NCI-H524 (cell line): ENCODE data around the gene SLC1A3.

Experiments
- DNase-seq, 2 experiments: peaks; one replicate each; lab custom pipeline; 2025; lab: John Stamatoyannopoulos, UW

The SLC1A3 gene

DNA sequence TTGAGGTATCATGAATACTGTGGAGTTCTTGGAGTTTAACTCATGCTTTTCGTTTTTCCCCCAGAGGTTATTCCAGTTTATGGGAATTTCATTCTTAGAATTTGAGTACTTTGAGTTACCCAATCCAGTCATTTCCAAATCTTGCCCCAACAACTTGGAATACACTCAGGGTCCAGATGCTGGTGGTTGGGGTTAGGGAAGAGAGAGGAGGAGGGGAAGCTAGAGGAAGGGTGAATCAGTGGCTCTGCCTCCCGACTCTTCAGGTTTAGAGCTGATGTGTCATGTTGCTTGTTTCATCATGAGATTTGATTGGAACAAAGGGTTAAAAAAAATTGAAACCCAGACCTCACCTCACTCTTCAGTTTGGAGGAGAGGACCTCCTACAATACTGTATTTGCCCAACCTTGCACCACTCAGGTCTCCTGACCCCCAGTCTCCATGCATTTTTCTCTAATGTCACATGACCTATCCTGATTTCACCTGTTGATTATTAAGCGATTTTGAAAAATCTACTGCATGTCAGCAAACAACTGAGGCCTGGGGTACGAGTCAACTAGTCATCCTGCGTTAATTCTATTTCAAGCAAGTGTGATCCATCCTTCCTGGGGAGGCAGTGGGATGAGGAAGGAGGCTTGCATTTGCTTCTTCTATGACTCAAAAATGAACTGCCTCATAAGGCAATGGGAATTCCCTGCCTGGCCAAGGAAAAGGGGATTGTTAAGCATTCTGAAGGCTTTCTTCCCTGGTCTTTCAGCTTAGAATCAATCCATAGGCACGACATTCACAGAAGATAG, 6.2 kb upstream of the SLC1A3 start:
- DNase-seq: no peak

- no peak for DNase-seq
Observed at GRCh38 chr5:36600917-36601527, 5.4 kb upstream of the SLC1A3 start.

DNA sequence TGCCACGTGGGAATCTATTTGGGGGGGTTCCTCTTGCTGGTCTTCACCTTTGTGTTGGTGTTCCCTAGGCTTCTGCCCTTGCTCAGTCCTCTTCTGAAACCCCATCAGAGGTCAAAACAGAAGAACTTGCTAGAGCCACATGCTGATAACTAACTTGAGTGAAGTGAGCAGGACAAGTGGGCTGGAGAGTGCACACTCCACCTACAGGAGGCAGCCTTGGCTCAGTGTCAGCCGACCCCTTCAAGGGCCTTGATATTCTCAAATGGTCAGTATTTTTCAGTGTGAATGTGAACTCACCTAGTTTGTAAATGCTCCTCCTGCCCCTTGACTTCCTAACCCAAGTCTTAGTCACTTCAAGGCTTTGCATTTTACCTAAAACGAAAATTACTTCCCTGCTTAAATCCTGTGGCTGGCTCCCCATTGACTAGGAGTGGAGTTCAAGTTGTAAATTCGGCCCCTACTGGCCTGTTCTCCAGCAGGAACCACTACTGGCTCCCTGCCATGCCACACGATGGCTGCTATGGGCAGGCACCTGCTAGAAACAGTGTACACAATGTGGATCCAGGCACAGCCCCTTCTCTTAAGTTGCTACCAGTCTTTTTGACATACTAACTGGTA, 3.6 kb upstream of the SLC1A3 start:
- no peak for DNase-seq

GRCh38 chr5:36605241-36605640, 1.2 kb upstream of the SLC1A3 start:
- DNase-seq: no peak

DNA sequence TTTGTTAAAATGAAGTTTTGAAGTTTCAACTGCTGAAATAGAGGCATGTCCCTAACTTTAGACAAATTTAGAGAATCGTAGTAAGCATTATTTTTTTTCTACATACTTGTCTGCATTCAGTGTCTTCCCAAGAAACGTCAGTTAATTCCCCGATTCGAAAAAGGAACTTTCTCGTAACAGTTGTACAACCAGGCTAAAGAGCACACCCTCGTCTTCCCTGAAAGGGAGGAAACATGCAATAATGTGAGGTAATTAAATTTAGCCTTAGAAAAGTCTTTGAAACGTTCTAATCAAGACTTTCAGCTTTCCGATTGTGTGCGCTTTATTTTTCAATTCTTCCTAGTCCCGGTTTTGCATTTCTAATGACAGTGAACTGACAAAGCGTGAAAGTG, 374 bp upstream of the SLC1A3 start:
- no peak for DNase-seq

DNA sequence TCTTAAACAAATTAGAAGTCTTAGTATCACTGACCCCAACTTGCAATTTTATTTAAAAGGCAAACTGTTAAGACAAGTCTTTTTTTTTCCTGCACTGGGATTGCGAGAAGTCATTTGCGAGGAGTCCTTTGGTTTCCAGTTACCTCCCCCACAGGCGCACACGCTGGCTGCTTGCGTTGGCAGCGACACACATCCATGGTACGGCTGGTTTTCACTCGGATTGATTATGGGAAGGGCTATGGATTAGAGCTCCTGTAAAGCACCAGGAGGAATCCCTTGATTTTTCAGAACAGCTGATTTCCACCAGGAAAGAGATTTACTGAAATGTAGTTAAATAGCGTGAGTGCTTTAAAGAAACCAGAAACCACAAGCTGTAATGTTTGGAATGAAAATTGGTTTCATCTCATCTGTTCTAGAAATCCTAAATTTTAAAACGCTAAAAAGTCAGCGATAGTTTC, 737 bp downstream of the SLC1A3 start:
- peak; percentile 70 to 75 for DNase-seq

GRCh38 chr5:36607838-36608783, 1.7 kb downstream of the SLC1A3 start:
- no peak for DNase-seq

DNA sequence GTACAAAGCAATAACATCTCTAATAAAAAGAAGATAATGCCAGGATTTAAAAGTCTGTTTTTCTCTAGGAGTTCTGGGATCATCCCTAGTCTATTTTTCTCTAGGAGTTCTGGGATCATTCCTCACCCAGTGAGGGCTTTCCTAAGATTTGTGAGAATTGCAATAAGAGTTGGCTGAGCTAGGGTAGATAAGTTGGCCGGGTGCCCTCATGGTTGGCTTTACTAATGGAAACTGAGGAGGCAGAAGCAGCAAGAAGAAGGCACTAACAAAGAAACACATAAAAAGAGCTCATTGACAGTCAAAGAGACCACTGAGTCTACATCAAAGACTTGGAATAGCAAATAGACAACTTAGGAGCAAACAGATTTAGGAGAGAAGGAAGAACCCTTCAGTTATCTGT, 4.2 kb downstream of the SLC1A3 start:
- DNase-seq: no peak

DNA sequence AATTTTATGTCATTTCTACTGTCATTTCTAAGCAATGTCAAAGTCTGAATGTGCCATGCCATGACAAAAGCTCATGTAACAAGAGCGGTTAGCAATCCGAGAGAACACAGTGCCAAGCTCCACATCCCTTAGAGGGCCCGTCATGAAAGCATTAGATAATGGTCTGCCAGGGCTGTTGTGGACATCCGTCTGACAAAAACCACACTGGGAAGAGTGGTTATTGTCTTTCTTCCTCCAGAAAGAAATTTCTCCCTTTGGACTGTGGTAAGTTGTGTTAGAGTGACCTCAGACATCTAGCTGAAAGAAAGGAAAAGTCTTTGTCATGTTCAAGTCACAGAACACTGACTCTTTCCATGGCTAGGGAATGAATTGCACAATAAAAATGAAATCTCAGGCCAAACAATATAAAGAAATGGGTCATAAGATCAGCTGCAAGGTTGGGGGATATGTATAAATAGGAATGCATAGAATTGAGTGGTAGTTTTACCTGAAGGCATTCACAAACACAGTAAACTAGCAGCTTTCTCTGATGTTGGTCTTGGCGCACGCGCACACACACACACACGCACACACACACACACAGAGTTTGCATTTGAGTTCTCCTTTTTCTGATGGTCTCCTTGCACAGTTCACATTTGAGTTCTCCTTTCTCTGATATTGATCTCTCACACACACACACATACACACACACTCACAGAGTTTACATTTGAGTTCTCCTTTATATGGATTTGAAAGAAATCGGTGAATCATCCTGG, 5.3 kb downstream of the SLC1A3 start:
- no peak for DNase-seq

- DNase-seq: no peak
Observed at GRCh38 chr5:36613241-36613640, 6.8 kb downstream of the SLC1A3 start.

- no peak for DNase-seq
Observed at GRCh38 chr5:36613771-36614656, 7.6 kb downstream of the SLC1A3 start.

GRCh38 chr5:36614657-36615308, 8.4 kb downstream of the SLC1A3 start:
- DNase-seq: no peak

DNA sequence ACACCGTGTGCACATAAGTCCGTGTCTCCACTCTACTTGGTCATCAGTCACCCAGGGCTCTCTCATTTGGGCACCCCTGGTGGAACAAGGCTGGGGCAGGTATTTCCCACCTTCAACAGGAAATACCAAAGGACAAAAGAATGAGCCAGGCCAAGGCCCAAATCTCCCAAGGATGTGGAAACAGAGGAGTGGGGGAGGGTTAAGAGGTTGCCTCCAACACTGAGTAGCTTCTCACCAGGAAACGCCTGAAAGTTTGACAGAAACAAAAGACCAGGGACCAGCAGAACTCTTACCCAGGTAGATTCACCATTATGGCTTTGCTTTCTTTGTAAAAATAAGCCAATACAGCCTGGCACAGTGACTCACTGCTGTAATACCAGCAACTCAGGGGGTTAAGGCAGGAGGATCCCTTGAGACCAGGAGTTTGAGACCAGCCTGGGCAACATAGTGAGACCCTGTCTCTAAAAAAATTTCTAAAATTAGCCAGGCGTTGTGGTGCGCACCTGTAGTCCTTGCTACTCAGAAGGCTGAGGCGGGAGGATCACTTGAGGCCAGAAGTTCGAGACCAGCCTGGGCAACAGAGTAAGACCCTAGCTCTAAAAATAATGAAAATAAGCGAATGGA, 12.7 kb downstream of the SLC1A3 start:
- no peak for DNase-seq

DNA sequence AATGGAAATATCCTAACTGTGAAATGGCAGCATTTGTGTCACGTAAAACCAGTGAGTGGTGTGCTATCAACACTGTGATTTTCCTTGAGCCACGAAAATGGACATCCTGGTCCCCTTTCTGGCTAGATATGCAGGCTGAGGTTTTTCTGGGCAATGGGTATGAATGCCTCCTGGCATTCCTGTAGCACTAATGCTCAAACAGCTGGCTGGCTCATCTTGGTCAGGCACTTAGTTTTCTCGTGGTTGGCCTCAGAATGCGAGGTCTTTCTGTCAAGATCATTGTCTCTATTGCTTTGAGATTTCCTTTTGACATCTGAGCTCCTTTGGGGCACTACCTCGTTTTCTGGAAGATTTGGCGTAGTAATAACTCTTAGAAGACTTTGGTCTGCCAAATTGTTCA, 15.6 kb downstream of the SLC1A3 start:
- no peak for DNase-seq

- DNase-seq: no peak
Observed at GRCh38 chr5:36623832-36624231, 17.4 kb downstream of the SLC1A3 start.

GRCh38 chr5:36624277-36624676, 17.9 kb downstream of the SLC1A3 start:
- no peak for DNase-seq

DNA sequence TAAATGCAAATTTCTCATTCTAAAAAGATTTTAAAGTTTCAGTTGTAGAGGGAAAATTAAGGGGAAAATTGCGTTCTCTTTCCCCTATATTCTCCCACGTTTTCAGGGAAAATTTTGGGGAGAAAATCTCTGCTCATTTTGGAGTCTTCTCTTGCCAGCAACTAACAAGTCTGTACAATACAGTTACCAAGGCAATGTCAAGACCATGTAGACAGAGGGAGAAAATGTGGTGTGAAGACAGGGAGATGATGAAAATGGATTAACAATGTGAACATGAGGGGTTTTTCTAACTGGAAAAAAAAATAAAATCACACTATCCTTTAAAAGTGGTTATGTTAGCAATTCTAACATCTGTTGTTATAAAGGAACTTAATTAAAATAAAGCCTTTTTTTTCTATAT, 22.3 kb downstream of the SLC1A3 start:
- DNase-seq: no peak

- DNase-seq: no peak
Observed at GRCh38 chr5:36629729-36630128, 23.3 kb downstream of the SLC1A3 start.
